OCI-LY7 (cell line): Measurements from ENCODE around the gene FIGNL2. TPM values are rescaled to one million over a fixed set of nuclear protein-coding genes. Genes with fewer than 3 reads are reported as not detected.
"Not testable (repeated sequence)": the region's sequence is repeated elsewhere in the genome, so short reads cannot be mapped to it uniquely, and the experiment has no call there.

Experiments used
- BruUV-seq: library from RNA; stranded (reverse); fragments of 400-500 nt; replicated peaks from 2 replicates; lab custom pipeline; 2021; lab: Mats Ljungman, UMichigan
- CTCF ChIA-PET: fragments of 300-600 bp; sonication (Branson Sonifier 250); formaldehyde crosslinking; loops from one replicate; lab custom pipeline; 2022; ENCODE audit warnings: antibody characterized with exemption; ENCODE audit not compliant: unreplicated experiment; lab: Charles Lee
- POLR2A ChIA-PET: fragments of 300-600 bp; sonication (Branson Sonifier 250); formaldehyde crosslinking; loops from one replicate; lab custom pipeline; 2022; ENCODE audit warnings: antibody characterized with exemption; lab: Charles Lee
- DNase-seq: peaks from one replicate; pipeline ENCODE4 v3.0.0-alpha.2; 2015; ENCODE audit warnings: low spot score
- H2AFZ ChIP-seq: fragments of 200-600 bp; sonication (generic), shearing (Covaris generic); 2 replicates; pipeline ENCODE4 v1.6.1; 2014; ENCODE audit warnings: mild to moderate bottlenecking, antibody characterized with exemption, low read length, moderate library complexity
- H3K27ac ChIP-seq: fragments of 200-600 bp; sonication (generic); 2 replicates; pipeline ENCODE4 v1.5.1; 2014; ENCODE audit warnings: mixed run types, low read depth, mild to moderate bottlenecking, moderate library complexity, low read length, inconsistent platforms; ENCODE audit not compliant: poor library complexity, severe bottlenecking
- H3K36me3 ChIP-seq: fragments of 200-600 bp; sonication (generic); 2 replicates; pipeline ENCODE4 v1.6.1; 2014; ENCODE audit warnings: mild to moderate bottlenecking, antibody characterized with exemption, low read length, moderate library complexity, mixed read lengths; ENCODE audit not compliant: insufficient read depth
- H3K4me1 ChIP-seq: fragments of 200-600 bp; sonication (generic); 2 replicates; pipeline ENCODE4 v1.5.1; 2014; ENCODE audit warnings: mild to moderate bottlenecking, low read length; ENCODE audit not compliant: insufficient read depth, poor library complexity, severe bottlenecking
- H3K4me2 ChIP-seq: fragments of 200-600 bp; sonication (generic); 2 replicates; pipeline ENCODE4 v1.6.1; 2014; ENCODE audit warnings: mild to moderate bottlenecking, low read length
- H3K4me3 ChIP-seq: fragments of 200-600 bp; sonication (generic); 2 replicates; pipeline ENCODE4 v1.5.1; 2014; ENCODE audit warnings: mild to moderate bottlenecking, low read depth, low read length; ENCODE audit not compliant: poor library complexity, severe bottlenecking
- H3K79me2 ChIP-seq: fragments of 200-600 bp; sonication (generic); 2 replicates; pipeline ENCODE4 v1.6.1; 2016; ENCODE audit warnings: low read depth, mild to moderate bottlenecking, low read length, moderate library complexity, mixed read lengths; ENCODE audit not compliant: insufficient read depth
- H3K9me2 ChIP-seq: fragments of 200-600 bp; sonication (generic); 2 replicates; pipeline ENCODE4 v1.6.1; 2016; ENCODE audit warnings: mild to moderate bottlenecking, low read length, mixed read lengths; ENCODE audit not compliant: insufficient read depth
- H3K9me3 ChIP-seq: fragments of 200-600 bp; sonication (generic); 2 replicates; pipeline ENCODE4 v1.6.1; 2014; ENCODE audit warnings: mild to moderate bottlenecking, mixed run types, low read length, mixed read lengths
- H4K20me1 ChIP-seq: fragments of 200-600 bp; sonication (generic); 2 replicates; pipeline ENCODE4 v1.6.1; 2014; ENCODE audit warnings: mild to moderate bottlenecking, antibody characterized with exemption, low read length, moderate library complexity, mixed read lengths; ENCODE audit not compliant: insufficient read depth
- CTCF ChIP-seq: fragments of 200-600 bp; sonication (generic); conservative IDR thresholded peaks from 2 replicates; pipeline ENCODE4 v1.5.1; 2014; ENCODE audit warnings: mild to moderate bottlenecking, antibody characterized with exemption, low read length, moderate library complexity, mixed read lengths
- EZH2phosphoT487 ChIP-seq: fragments of 200-600 bp; sonication (generic); IDR thresholded peaks from 2 replicates; pipeline ENCODE4 v1.6.1; 2018; ENCODE audit warnings: low read depth, borderline replicate concordance, mild to moderate bottlenecking, mixed run types, antibody characterized with exemption, low read length, moderate library complexity, mixed read lengths
- intact Hi-C: fragments of 100-400 bp; cut with micrococcal nuclease; formaldehyde crosslinking; loops from one replicate; pipeline ENCODE4 v1.10.0; 2022; ENCODE audit not compliant: unreplicated experiment
- total RNA-seq, 2 experiments: library from RNA; depleted of rRNA in 1 of 2; stranded (reverse); fragments of >200 nt in 1 of 2; shearing (Covaris generic) in 1 of 2; gene quantifications; 2 replicates each; pipeline ENCODE4 v1.2.3, GENCODE V29; 2014 to 2022

FIGNL2 gene
- total RNA-seq, 2 experiments from 2014 or later = not detected

DNA sequence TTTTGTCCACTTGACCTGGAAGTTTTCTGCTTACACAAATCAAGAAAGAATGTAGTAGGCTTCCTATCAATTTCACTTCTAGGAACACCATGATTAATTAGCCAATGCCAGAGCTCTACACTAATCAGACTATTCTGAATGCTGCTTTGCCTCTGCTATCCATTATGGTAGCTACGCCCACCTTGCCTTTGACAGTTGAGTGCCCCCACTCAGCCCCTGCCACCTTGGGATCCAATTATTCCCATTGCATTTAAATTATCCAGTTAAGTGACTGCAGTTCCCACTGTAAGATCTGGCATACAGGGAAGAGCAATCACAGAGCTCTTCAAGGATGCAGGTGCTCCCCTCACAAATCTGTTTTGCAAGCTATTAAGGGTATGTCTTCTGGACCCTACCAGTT, 47.5 kb downstream of the FIGNL2 start:
- TF ChIP-seq EZH2phosphoT487 (no peak), CTCF (no peak)
- H4K20me1 ChIP-seq = no peaks in the 10 kb centered on the region
- no peak overlapping the region for H3K4me2 ChIP-seq
- H3K4me3 ChIP-seq = no peak overlapping the region
- ChIA-PET CTCF (interaction anchor here (1.0 kb wide), 1 partner anchor 9 kb away, joined by 3 read pairs; no protein-coding TSS in a partner anchor), POLR2A (no interaction called here)
- no peaks in the 10 kb centered on the region for H3K9me3 ChIP-seq
- intact Hi-C loops = no loop called here
- no peaks in the 10 kb centered on the region for H3K36me3 ChIP-seq
- no peaks in the 10 kb centered on the region for H3K4me1 ChIP-seq
- no peak overlapping the region for H2AFZ ChIP-seq
- no peaks in the 10 kb centered on the region for H3K9me2 ChIP-seq
- no peaks in the 10 kb centered on the region for H3K79me2 ChIP-seq
- no TSS peak for BruUV-seq
- no peak for DNase-seq
- no peak overlapping the region for H3K27ac ChIP-seq

DNA sequence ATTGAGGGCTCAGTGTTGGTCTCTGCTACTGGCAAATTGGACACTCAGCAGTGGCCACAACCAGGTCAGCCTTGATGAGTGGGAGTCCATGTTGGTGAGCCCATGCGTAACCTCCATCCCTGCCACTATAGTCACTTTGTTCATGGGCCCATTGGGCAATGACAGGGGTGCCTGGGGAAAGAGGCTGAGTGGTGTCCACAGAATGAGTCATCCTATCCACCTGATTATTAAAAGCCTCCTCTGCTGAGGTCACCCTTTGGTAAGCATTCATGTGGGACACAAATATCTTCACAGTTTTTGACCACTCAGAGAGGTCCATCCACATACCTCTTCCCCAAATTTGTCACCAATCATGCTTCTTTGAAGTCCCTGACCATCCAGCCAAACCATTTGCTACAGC, 50.0 kb downstream of the FIGNL2 start:
- Histone ChIP-seq H3K27ac (no peak overlapping the region), H3K4me1 (no peaks in the 10 kb centered on the region), H3K4me3 (no peak overlapping the region), H3K9me3 (no peaks in the 10 kb centered on the region), H4K20me1 (no peaks in the 10 kb centered on the region), H3K9me2 (no peaks in the 10 kb centered on the region), H3K36me3 (no peaks in the 10 kb centered on the region), H3K4me2 (no peak overlapping the region), H3K79me2 (no peaks in the 10 kb centered on the region), H2AFZ (no peak overlapping the region)
- intact Hi-C loops = no loop called here
- ChIA-PET POLR2A (no interaction called here), CTCF (no interaction called here)
- TF ChIP-seq EZH2phosphoT487 (no peak), CTCF (no peak)
- no TSS peak for BruUV-seq
- no peak for DNase-seq

- H3K4me1 ChIP-seq, BruUV-seq, H4K20me1 ChIP-seq, H3K9me3 ChIP-seq, H3K9me2 ChIP-seq, H3K4me3 ChIP-seq, DNase-seq, H3K27ac ChIP-seq, H3K4me2 ChIP-seq, H2AFZ ChIP-seq, CTCF ChIA-PET, H3K36me3 ChIP-seq, POLR2A ChIA-PET, H3K79me2 ChIP-seq, intact Hi-C loops: not testable (repeated sequence)
Observed at GRCh38 chr12:51798051-51798450, 50.5 kb downstream of the FIGNL2 start.
